NCI-H2196 (cell line): ENCODE measurements around the gene ANAPC2.

ENCODE experiments used
- DNase-seq: peaks from one replicate; lab custom pipeline; 2025; ENCODE audit not compliant: unreplicated experiment; lab: John Stamatoyannopoulos, UW

The ANAPC2 gene

GRCh38 chr9:137188490-137189296 is at the start of gene ANAPC2, which contains the start of gene SSNA1:
Gene ANAPC2, minus strand, starts transcription at chr9:137188560. Its CDS starts 28 bp downstream, at chr9:137188532.
Gene SSNA1, plus strand, starts transcription at chr9:137188676. Its CDS starts 51 bp downstream, at chr9:137188727.
- DNase-seq: peak; percentile 96

- peak; percentile 87 for DNase-seq
Observed at GRCh38 chr9:137236936-137237421, 48.6 kb upstream of the ANAPC2 start.

GRCh38 chr9:137236238-137236935 is 48.0 kb upstream of the ANAPC2 start:
- DNase-seq: peak; percentile 86

- no peak for DNase-seq
Observed at GRCh38 chr9:137235424-137236237, 47.3 kb upstream of the ANAPC2 start.

GRCh38 chr9:137234758-137235423 is 46.5 kb upstream of the ANAPC2 start:
- no peak for DNase-seq

GRCh38 chr9:137234055-137234697 is 45.8 kb upstream of the ANAPC2 start:
- DNase-seq: no peak

GRCh38 chr9:137233143-137233980 is 45.0 kb upstream of the ANAPC2 start:
- DNase-seq: no peak

GRCh38 chr9:137232510-137232909 is 44.1 kb upstream of the ANAPC2 start:
- no peak for DNase-seq

DNA sequence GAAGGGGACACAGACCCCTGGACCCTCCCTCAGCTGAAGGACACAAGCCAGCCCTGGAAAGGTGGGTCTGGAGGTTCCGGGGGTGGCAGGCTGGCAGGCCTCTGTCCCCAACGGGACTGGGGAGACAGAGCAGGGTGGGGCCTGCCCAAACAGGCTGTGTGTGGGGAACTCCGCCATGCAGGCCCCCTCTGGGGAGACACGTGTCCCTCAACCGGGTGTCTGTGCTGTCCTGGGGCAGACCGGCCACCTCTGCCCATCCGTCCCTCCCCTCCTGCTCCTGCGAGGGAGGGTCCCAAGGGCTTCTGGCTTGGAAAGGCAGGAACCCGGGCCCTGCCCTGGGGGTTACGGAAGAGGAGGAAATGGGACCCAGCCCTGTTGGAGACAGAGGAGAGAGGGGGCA is 43.7 kb upstream of the ANAPC2 start:
- no peak for DNase-seq

- no peak for DNase-seq
Observed at GRCh38 chr9:137231372-137232039, 43.1 kb upstream of the ANAPC2 start.

- DNase-seq: no peak
Observed at GRCh38 chr9:137230705-137231371, 42.5 kb upstream of the ANAPC2 start, which contains the start of gene SLC34A3. Gene SLC34A3, plus strand, starts transcription at chr9:137230901. Its CDS starts 802 bp downstream, at chr9:137231703.

- DNase-seq: no peak
Observed at GRCh38 chr9:137229903-137230704, 41.7 kb upstream of the ANAPC2 start.

GRCh38 chr9:137228968-137229896 is 40.9 kb upstream of the ANAPC2 start:
- DNase-seq: no peak

GRCh38 chr9:137228506-137228967 is 40.2 kb upstream of the ANAPC2 start:
- peak; percentile 66 for DNase-seq

DNA sequence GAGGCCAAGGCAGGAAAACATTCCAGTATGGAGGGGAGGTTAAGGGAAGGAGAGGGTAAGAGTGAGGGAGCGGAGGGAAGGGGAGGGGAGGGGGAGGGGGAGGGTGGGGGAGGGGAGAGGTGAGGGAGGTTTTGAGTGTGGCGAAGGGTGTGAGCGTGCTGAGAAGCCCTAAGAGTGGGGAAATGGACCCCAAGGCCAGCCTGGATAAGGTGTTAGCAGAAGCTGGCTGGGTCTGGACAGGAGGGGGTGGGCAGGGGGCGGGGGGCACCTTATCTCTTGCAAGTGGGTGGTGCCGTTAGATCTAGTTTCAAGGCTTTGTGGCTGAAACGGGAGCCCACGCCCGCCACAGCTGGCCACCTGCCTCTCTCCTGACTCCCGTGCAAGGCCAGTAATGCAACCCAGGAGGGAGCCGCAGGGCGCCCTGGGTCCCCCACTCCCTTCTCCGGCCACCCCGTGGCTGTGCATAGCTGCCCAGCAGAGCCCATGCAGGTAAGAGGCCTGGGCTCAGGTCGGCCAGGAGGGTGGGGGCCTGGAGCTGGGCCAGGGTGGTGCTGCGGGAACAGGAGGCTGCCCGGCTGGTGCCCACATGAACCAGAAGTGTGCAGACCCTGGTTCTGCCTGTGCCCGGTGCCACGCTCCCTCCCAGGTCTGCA is 39.6 kb upstream of the ANAPC2 start:
- peak; percentile 20 for DNase-seq
